ENCODE data around the gene C1D. TPM values are rescaled to one million over a fixed set of nuclear protein-coding genes. Genes with fewer than 3 reads are reported as not detected.

C1D gene
- total and polyA plus RNA-seq, 2 donors (not counting 1 experiment from before 2014, with no cell fraction given): 8.4 to 24.8 TPM

- CTCF ChIA-PET: interaction anchor here (0.6 kb wide), 1 partner anchor 417 kb away, joined by 4 read pairs; no protein-coding TSS in a partner anchor
- Histone ChIP-seq H3K79me2 (ENCODE audit: control insufficient read depth, insufficient read depth, low read length) (no peaks in the 10 kb centered on the region), H3K27me3 (replicated peaks in 1 of 4; ENCODE audit: control extremely low read depth in 1 of 4, control insufficient read depth in 3 of 4, insufficient read depth in 4 of 4, low read length in 3 of 4) (no peaks in the 10 kb centered on the region), H3K9ac (ENCODE audit: low read length) (no peak overlapping the region), H3K27ac (ENCODE audit: low read length in 2 of 2) (no peak overlapping the region), H4K20me1 (ENCODE audit: control insufficient read depth, insufficient read depth, low read length, poor library complexity, severe bottlenecking) (no peaks in the 10 kb centered on the region), H3K36me3 (replicated peaks in 1 of 2; ENCODE audit: control extremely low read depth in 1 of 2, control insufficient read depth in 1 of 2, extremely low read depth in 1 of 2, insufficient read depth in 2 of 2, low read length in 1 of 2) (peaks cover 7 to 13% of the 10 kb centered on the region in 2 experiments), H2AFZ (ENCODE audit: insufficient read depth, low read depth, low read length, poor library complexity, severe bottlenecking) (no peak overlapping the region), H3K9me3 (ENCODE audit: control extremely low read depth in 1 of 3, control insufficient read depth in 2 of 3, insufficient read depth in 1 of 3, low read length in 2 of 3) (no peaks in the 10 kb centered on the region), H3K4me2 (replicated peaks; ENCODE audit: low read depth, low read length, poor library complexity, severe bottlenecking) (no peak overlapping the region), H3K4me3 (ENCODE audit: control extremely low read depth in 1 of 5, extremely low read depth in 1 of 5, insufficient read depth in 1 of 5, low read depth in 2 of 5, low read length in 4 of 5) (no peak overlapping the region), H3K4me1 (ENCODE audit: control insufficient read depth in 2 of 2, insufficient read depth in 2 of 2, low read length in 2 of 2) (no peaks in the 10 kb centered on the region)
- H3K4me1 Mint-ChIP-seq: no peaks in the 10 kb centered on the region
- TF ChIP-seq, protein P1, sequence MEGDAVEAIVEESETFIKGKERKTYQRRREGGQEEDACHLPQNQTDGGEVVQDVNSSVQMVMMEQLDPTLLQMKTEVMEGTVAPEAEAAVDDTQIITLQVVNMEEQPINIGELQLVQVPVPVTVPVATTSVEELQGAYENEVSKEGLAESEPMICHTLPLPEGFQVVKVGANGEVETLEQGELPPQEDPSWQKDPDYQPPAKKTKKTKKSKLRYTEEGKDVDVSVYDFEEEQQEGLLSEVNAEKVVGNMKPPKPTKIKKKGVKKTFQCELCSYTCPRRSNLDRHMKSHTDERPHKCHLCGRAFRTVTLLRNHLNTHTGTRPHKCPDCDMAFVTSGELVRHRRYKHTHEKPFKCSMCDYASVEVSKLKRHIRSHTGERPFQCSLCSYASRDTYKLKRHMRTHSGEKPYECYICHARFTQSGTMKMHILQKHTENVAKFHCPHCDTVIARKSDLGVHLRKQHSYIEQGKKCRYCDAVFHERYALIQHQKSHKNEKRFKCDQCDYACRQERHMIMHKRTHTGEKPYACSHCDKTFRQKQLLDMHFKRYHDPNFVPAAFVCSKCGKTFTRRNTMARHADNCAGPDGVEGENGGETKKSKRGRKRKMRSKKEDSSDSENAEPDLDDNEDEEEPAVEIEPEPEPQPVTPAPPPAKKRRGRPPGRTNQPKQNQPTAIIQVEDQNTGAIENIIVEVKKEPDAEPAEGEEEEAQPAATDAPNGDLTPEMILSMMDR (IDR thresholded peaks at IDR 0.05): no peak
- TF ChIP-seq EZH2 (IDR thresholded peaks at IDR 0.05; ENCODE audit: borderline replicate concordance, insufficient read depth, low read depth, low read length, poor library complexity, severe bottlenecking): no peak
- intact Hi-C loops (cut with micrococcal nuclease): no loop called here
- no peaks in the 10 kb centered on the region for H3K9me3 Mint-ChIP-seq (ENCODE audit: insufficient read depth)
- ATAC-seq (ENCODE audit: low read depth): no peak
- no CpG with 5 or more reads among the region's 3 CpGs for WGBS (ENCODE audit: insufficient coverage)
- POLR2A ChIA-PET: no interaction called here
- no peak for DNase-seq
- no peaks in the 10 kb centered on the region for H3K27me3 Mint-ChIP-seq
- H3K27ac Mint-ChIP-seq: no peak overlapping the region
- H3K4me3 Mint-ChIP-seq: no peak overlapping the region
Measured at GRCh38 chr2:68040078-68040477, 22.7 kb downstream of the C1D start.

- Mint-ChIP-seq H3K4me3 (no peak overlapping the region), H3K27me3 (no peaks in the 10 kb centered on the region), H3K9me3 (ENCODE audit: insufficient read depth) (no peaks in the 10 kb centered on the region), H3K4me1 (no peaks in the 10 kb centered on the region), H3K27ac (no peak overlapping the region)
- DNase-seq: no peak
- Histone ChIP-seq H3K4me3 (ENCODE audit: control extremely low read depth in 1 of 5, extremely low read depth in 1 of 5, insufficient read depth in 1 of 5, low read depth in 2 of 5, low read length in 4 of 5) (no peak overlapping the region), H3K27ac (ENCODE audit: low read length in 2 of 2) (no peak overlapping the region), H3K9ac (ENCODE audit: low read length) (no peak overlapping the region), H3K79me2 (ENCODE audit: control insufficient read depth, insufficient read depth, low read length) (no peaks in the 10 kb centered on the region), H3K4me2 (replicated peaks; ENCODE audit: low read depth, low read length, poor library complexity, severe bottlenecking) (no peak overlapping the region), H3K9me3 (ENCODE audit: control extremely low read depth in 1 of 3, control insufficient read depth in 2 of 3, insufficient read depth in 1 of 3, low read length in 2 of 3) (no peaks in the 10 kb centered on the region), H3K27me3 (replicated peaks in 1 of 4; ENCODE audit: control extremely low read depth in 1 of 4, control insufficient read depth in 3 of 4, insufficient read depth in 4 of 4, low read length in 3 of 4) (no peaks in the 10 kb centered on the region), H2AFZ (ENCODE audit: insufficient read depth, low read depth, low read length, poor library complexity, severe bottlenecking) (no peak overlapping the region), H3K36me3 (replicated peaks in 1 of 2; ENCODE audit: control extremely low read depth in 1 of 2, control insufficient read depth in 1 of 2, extremely low read depth in 1 of 2, insufficient read depth in 2 of 2, low read length in 1 of 2) (peaks cover 7 to 8% of the 10 kb centered on the region in 2 experiments), H3K4me1 (ENCODE audit: control insufficient read depth in 2 of 2, insufficient read depth in 2 of 2, low read length in 2 of 2) (no peaks in the 10 kb centered on the region), H4K20me1 (ENCODE audit: control insufficient read depth, insufficient read depth, low read length, poor library complexity, severe bottlenecking) (no peaks in the 10 kb centered on the region)
- ChIA-PET CTCF (no interaction called here), POLR2A (no interaction called here)
- no peak for ATAC-seq (ENCODE audit: low read depth)
- intact Hi-C loops (cut with micrococcal nuclease): no loop called here
- TF ChIP-seq, protein P1 (IDR thresholded peaks at IDR 0.05): no peak
- no CpG with 5 or more reads among the region's 1 CpG for WGBS (ENCODE audit: insufficient coverage)
Measured at GRCh38 chr2:68039317-68039716, 23.5 kb downstream of the C1D start.
